Body of pancreas (tissue), 4 donors: ENCODE results near the gene ZFPL1.

Source experiments
- CTCF ChIP-seq, 7 experiments: fragments of 450-650 bp in 4 of 7; fragments of 200-600 bp in 3 of 7; sonication (generic) in 3 of 7; IDR thresholded peaks; one replicate each; pipeline ENCODE4 v1.5.1; 2016 to 2019; ENCODE audit warnings: antibody characterized with exemption in 7 of 7
- POLR2A ChIP-seq, 3 donors: fragments of 450-650 bp; IDR thresholded peaks; one replicate each; pipeline ENCODE4 v1.6.1; 2016; ENCODE audit warnings: antibody characterized with exemption in 3 of 3, mild to moderate bottlenecking in 2 of 3

GRCh38 chr11:65066315-65066714 is 17.7 kb upstream of the ZFPL1 start:
- TF ChIP-seq CTCF (IDR thresholded peaks at IDR 0.05) (no peak), POLR2A (IDR thresholded peaks at IDR 0.05) (no peak)
